Fibroblast of skin of abdomen (primary cell): ENCODE data around the gene SLC41A1.
A peak's percentile ranks its signal among the peaks of the same experiment; 100 is the strongest.

Experiments
- DNase-seq: peaks from one replicate; pipeline ENCODE4 v3.0.0-alpha.2; 2013

SLC41A1 gene

DNA sequence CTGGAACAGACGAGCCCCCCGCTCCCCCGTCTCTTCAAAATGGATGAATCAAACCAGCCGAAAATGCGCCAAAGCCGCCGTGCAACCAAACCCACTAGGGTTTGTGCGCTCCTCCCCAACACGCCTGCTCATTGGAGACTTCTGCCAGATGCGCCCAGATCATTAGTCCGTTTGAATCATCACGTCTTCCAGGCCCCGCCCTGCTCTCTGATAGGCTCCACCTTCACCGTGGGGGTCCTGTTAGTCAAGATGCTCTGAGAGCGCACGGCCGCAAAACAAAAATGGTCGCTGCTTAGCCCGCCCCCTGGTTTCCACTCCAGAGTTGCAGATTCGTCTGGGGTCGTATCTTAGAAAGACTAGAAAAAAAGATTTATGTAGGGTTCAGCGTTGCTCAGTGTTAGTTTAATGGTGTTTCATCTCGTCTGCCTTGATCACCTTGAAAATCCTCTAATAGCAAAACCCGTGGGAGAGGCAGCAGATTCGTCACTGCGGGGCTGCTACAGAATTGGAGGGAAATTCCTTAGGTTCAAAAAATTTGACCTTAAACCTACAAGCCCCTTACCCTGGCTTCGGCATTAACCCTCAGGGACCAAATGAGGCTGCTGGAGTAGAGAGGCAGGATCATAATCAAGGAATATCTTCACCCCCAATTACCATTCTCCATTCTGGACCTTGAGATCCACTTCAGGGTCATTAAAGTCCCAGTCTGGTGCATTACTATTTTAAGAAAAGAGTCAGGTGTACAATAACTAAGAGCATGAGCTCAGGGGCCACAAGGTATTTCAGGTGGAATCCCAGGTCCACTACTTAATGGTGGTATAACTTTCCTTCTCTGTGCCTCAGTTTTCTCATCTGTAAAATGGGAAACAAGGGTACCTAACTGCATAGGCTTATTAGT lies 62.6 kb downstream of the SLC41A1 start, which contains the start of gene NUCKS1:
TSS of gene NUCKS1 (minus strand) at position 45 of the 898 bp plus-strand sequence. CDS start 209 bp downstream, outside the sequence.
- peak; percentile 100 for DNase-seq

GRCh38 chr1:205749234-205750137 lies 63.5 kb downstream of the SLC41A1 start:
- peak; percentile 97 for DNase-seq

DNA sequence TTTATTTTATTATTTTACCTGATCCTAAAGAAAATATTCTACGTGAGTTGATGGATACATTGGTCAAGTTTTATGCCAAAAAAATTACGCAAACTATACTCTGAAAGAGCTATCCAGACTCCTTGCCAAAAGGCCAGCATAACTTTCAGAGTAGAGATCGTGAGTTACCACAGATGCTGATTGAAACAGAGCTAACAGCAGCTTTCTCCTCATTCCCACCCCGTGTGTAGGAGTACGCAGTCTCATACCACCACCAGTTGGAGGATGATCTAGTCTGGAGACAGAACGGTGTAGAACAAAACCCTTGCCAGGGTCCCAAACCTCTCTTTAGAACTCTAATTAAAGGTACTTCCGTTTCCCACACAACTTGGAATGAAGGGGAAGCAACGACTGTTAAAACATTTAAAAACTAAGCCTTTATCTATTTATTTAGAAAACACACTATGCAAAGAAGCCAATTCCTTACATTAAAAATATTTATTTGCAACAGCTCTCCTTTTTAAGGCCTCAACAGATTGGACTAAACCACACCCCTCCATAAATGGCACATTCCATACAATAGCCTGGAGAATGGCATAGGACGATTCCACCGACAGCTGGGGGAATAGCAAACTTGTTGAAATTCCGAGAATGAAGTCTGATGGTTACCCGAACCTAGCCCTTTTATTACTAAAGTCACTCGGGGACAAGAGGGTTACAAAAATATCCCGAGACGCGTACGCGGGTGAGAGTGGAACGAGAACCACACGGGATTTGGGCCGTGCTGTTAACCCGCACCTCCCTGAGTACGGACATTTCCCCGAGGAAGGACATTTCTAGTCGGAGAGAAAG lies 64.4 kb downstream of the SLC41A1 start:
- DNase-seq, result peak; percentile 77

DNA sequence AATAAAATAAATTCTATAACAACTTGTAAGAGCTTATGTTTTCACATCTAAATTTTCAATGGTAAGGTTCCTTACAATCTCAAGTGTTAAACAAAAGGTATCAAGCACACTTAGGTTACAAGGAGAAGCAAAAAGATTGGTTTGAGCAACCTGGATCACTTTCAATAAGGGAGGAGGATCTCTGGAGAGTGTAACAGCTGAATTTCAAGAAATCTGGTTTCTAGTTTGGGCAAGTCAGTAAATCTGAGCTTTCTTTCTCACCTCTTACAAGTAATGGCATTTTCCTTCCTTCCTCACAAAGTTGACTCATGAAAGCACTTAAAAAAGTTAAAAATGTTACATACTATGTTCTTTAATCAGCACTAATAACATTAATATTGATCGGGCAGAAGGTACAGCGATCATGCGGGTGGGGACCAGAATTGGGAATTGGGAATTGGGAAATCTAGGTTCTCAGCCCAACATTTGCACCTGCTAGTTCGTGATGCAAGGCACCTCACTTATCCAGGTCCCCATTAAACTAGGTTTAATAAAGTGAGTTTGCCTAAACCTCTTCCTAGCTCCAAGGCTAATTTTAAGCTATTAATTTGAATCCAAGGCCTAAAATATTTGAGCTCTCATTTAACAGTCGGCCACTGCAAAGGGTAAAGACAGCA lies 66.1 kb downstream of the SLC41A1 start:
- DNase-seq, result no peak

- DNase-seq, result no peak
These were observed 68.6 kb downstream of the SLC41A1 start for GRCh38 chr1:205744403-205744802.

GRCh38 chr1:205743977-205744376 lies 69.0 kb downstream of the SLC41A1 start:
- DNase-seq, result no peak

DNA sequence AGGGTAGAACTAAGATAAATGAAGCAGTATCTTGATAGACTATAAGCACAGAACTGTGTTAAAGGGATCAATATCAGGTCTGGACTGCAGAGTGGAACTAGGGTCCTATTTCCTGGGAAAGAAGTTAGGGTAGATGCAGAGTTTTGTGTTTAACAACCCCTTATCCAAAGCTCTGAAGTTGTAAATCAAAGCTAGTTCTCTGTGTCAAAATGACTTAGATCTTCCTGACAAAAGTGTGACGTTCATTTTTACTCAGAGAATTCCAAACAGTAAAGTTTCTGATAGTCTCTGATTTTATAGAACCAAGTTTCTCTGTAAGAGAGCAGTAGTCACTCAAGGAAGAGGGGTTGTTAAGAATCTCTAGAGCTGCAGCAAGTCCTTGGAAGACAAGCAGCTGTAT lies 71.3 kb downstream of the SLC41A1 start:
- DNase-seq, result no peak

- DNase-seq, result peak; percentile 37
These were observed 73.4 kb downstream of the SLC41A1 start for GRCh38 chr1:205739348-205740160.
